NCI-H2081 (cell line): ENCODE data around the gene RBM27.
"Not testable (repeated sequence)": the region's sequence is repeated elsewhere in the genome, so short reads cannot be mapped to it uniquely, and the experiment has no call there.

Experiments used
- DNase-seq, 2 experiments: peaks; one replicate each; lab custom pipeline; 2025; lab: John Stamatoyannopoulos, UW

RBM27 gene, protein sequence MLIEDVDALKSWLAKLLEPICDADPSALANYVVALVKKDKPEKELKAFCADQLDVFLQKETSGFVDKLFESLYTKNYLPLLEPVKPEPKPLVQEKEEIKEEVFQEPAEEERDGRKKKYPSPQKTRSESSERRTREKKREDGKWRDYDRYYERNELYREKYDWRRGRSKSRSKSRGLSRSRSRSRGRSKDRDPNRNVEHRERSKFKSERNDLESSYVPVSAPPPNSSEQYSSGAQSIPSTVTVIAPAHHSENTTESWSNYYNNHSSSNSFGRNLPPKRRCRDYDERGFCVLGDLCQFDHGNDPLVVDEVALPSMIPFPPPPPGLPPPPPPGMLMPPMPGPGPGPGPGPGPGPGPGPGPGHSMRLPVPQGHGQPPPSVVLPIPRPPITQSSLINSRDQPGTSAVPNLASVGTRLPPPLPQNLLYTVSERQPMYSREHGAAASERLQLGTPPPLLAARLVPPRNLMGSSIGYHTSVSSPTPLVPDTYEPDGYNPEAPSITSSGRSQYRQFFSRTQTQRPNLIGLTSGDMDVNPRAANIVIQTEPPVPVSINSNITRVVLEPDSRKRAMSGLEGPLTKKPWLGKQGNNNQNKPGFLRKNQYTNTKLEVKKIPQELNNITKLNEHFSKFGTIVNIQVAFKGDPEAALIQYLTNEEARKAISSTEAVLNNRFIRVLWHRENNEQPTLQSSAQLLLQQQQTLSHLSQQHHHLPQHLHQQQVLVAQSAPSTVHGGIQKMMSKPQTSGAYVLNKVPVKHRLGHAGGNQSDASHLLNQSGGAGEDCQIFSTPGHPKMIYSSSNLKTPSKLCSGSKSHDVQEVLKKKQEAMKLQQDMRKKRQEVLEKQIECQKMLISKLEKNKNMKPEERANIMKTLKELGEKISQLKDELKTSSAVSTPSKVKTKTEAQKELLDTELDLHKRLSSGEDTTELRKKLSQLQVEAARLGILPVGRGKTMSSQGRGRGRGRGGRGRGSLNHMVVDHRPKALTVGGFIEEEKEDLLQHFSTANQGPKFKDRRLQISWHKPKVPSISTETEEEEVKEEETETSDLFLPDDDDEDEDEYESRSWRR

DNA sequence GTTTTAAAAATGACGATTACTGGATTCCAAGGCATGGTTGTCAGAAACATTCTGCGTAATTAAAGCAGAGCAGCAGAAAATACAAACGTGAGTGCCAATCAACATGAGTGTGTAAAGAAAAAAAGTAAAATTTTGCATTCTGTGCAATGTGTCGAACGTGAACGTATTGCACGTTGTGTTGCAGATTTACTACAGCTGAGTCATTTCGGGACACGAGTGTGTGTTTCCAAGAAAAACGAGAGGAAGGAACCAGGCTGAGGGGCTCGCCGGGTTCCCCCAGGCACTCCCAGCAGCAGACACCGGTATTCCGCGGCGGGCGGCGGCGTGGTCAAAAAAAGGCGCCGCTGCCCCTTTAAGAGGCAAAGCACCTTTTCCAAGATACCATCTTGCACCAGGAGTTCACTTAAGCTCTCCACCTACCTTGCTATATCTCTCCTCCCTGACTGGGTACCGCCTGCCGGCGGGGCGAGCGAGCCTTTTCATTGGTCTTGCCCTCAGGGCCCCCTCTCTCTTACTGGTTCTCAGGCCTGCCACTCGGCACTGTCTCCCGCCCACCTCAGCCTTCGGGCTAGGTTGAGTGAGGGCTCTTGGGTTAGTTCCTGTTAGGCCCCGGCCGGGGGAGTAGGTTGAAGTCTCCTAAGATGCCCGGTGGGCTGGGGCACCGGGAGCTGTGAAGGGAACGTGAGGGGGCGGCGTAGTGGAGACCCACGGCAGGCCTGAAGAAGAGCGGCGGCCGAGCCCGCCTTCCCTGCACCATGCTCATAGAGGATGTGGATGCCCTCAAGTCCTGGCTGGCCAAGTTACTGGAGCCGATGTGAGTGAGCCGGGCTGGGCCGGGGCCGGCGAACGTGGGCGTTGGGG is at the start of gene RBM27:
Gene RBM27 (plus strand): TSS at position 595 of the 861 bp plus-strand sequence. CDS start 161 bp downstream, at position 756.
- DNase-seq, result peak; percentile 94 to 97

DNA sequence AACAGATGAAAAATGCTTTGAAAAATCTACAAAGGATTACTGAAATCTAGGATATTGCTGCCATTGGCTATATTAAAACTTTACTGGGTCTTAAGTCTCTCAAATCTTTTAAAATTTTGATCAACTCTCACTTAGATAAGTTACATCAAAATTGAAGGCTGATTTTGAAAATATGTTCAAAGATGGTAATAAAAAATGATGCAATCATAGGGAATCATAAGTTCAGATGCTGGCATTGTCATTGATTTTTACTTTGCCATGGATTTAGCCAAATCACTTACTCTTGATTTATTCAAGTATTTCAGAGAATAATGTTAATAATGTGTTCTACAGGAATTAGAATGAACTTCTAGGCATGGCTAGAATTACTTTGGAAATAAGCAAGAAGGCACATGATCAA is 45.1 kb upstream of the RBM27 start:
- DNase-seq, result no peak

DNA sequence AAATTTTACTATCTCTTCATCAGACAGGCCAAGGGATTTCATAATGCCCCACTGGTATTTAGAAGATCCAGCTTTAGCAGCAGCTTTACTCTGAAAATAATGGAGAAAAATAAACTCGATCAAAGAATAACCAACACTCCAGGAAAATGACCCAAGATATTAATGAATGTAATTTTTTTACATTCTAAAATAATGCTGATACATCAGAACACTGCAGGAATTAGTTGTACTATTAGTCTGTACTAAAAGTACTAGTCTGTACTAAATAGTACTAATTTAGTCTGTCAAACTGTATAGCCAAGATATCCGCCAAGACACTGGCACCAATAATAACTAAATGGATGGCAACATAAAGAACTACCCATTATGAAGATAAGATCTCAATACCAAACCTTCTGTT is 39.0 kb upstream of the RBM27 start:
- DNase-seq, result no peak

- no peak for DNase-seq
Measured at GRCh38 chr5:146165460-146165859, 37.9 kb upstream of the RBM27 start.

DNA sequence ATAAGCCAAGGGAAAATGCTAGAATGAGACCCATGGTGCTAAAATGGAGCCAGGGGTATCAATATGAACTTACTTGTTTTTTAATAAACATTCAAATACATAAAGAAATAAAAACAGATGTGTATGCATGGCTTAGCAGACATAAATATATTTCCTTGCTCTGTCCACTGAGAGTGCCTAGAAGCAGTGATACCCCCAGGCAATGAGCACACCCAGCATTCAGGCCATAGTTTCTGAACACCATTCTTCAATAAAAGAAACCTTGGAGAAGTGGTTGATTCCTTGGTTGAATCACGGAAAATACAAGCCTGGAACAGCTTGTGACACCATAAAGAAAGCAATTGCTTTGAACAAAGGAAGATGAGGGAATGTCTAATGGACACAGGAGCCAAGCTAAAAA is 37.5 kb upstream of the RBM27 start:
- DNase-seq, result no peak

- DNase-seq, result no peak
Measured at GRCh38 chr5:146169076-146169475, 34.3 kb upstream of the RBM27 start.

DNA sequence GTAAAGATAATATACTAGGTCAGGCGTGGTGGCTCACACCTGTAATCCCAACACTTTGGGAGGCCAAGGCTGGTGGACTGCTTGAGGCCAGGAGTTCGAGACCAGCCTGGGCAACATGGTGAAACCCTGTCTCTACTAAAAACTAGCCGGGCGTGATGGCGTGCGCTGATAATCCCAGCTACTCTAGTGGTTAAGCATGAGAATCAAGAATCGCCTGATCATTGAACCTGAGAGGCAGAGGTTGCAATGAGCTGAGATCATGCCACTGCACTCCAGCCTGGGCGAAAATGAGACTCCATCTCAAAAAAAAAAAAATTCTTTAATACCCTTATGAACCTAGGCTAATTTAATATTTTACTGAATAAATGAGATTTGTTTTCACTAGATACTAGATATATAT is 30.4 kb upstream of the RBM27 start:
- DNase-seq, result not testable (repeated sequence)

DNA sequence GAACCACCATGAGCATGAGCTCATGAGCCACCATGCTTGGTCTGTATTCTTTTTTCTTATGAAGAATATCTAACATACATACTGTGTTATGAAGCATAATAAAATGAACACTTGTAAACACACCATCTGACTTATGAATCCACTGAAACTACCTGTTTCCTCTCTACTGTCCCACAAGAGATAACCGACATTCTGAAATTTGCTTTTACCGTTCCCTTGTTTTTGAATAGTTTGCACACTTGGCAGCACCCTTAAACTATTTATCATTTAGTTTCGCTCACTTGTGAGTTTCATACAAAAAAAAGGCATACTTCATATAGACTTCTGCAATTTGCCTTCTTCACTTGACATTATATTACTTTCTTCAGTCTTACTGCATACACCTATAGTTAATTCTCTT is 29.8 kb upstream of the RBM27 start:
- no peak for DNase-seq

DNA sequence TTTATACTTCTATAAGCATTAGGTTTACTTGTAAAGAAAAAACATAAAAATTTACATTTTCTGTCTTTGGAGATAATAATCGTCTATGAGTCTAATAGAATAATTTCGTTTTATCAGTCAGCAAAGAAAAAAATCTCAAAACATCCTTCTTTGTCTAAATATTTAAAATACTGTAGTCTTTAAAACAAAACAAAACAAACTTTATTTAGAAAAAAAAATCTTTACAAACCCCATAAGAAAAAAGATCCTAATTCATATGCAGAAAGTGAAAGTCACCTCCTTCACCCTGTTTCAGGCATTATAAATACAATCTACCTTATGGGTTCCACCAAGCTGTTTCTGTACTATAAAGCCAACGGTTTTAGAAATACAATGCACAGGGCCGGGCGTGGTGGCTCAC is 26.6 kb upstream of the RBM27 start:
- DNase-seq, result no peak

- no peak for DNase-seq
Measured at GRCh38 chr5:146179696-146180095, 23.7 kb upstream of the RBM27 start.

DNA sequence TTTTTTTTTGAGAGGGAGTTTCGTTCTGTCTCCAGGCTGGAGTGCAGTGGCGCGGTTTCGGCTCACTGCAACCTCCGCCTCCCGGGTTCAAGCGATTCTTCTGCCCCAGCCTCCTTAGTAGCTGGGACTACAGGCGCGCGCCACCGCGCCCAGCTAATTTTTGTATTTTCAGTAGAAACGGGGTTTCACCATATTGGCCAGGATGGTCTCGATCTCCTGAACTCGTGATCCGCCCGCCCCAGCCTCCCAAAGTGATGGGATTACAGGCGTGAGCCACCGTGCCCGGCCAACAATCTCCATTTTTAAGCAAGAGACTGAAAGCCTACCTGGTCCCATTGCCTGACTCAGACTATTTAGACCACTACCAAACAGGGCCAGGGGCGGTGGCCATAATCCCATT is 20.0 kb upstream of the RBM27 start:
- DNase-seq, result not testable (repeated sequence)

GRCh38 chr5:146185161-146185560 is 18.2 kb upstream of the RBM27 start:
- no peak for DNase-seq

DNA sequence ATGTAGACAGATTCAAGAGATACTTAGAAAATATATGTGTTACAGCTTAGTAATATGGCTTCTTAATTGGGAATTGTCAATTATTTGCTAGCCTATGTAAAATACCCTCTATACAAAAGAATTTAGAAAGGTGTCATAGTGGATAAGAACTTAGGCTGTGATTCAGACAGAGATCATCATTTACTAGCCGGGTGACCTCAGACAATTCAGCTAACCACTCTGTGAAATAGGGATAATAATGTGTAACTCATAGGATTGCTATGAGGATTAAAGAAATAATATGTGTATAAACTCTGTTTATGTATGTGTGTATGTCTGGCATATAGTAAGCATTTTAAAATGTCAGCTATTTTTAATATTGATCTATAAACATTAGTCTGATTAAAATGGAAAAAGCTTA is 15.0 kb upstream of the RBM27 start:
- no peak for DNase-seq

DNA sequence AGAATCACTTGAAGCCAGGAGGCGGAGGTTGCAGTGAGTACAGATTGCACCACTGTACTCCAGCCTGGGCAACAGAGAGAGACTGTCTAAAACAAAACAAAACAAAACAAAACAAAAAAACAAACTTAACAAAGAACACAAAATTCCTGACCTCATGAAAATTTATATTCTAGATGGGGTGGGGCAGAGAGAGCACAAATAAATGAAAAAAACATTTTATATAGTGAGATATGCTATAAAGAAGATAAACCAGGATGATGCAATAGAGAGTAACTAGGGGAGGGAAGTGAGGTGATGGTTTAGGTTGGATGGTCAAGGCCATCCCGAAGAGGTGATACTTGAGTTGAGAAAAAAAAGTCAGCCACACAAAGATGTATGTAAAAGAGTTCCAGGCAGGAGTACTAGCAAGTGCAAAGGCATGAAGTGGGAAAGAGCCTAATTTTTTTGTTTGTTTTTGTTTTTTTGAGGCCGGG is 10.8 kb upstream of the RBM27 start:
- DNase-seq, result no peak

- DNase-seq, result no peak
Measured at GRCh38 chr5:146193285-146193684, 10.1 kb upstream of the RBM27 start.

GRCh38 chr5:146194997-146195396 is 8.4 kb upstream of the RBM27 start:
- not testable (repeated sequence) for DNase-seq

- DNase-seq, result no peak
Measured at GRCh38 chr5:146196459-146197048, 6.9 kb upstream of the RBM27 start.

GRCh38 chr5:146199176-146199815 is 4.1 kb upstream of the RBM27 start:
- DNase-seq, result no peak

DNA sequence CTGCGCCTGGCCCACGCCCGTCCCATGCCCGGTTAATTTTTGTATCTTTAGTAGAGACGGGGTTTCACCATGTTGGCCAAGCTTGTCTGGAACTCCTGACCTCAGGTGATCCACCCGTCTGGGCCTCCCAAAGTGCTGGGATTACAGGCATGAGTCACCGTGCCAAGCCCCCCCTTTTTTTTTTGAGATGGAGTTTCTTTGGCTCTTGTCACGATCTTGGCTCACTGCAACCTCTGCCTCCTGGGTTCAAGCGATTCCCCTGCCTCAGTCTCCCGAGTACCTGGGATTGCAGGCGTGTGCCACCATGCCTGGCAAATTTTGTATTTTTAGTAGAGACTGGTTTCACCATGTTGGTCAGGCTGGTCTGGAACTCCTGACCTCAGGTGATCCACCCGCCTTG is 1.6 kb upstream of the RBM27 start:
- not testable (repeated sequence) for DNase-seq

DNA sequence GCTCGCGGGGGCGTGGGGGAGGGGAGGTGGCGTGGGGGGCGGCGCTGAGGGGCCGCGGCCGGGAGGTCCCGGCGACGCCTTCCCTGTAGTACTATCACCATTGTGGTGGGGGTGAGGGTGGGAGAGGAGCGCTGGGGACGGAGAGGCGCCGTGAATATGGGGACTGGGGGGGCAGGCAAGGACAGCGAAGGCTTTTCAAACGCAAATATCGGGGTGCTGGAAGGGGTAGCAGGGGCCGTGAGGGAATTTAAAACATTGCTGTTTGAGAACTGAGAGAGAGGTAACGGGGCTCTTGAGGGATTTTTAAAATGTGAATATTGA is 427 bp downstream of the RBM27 start:
- no peak for DNase-seq
